ENCODE measurements around the gene MAP3K9.

The MAP3K9 gene

GRCh38 chr14:70822530-70823185 lies 13.3 kb upstream of the MAP3K9 start:
- DNase-seq (ENCODE audit: extremely low spot score, insufficient read length, low read depth): no peak
- peak; percentile 29 for FAIRE-seq

DNA sequence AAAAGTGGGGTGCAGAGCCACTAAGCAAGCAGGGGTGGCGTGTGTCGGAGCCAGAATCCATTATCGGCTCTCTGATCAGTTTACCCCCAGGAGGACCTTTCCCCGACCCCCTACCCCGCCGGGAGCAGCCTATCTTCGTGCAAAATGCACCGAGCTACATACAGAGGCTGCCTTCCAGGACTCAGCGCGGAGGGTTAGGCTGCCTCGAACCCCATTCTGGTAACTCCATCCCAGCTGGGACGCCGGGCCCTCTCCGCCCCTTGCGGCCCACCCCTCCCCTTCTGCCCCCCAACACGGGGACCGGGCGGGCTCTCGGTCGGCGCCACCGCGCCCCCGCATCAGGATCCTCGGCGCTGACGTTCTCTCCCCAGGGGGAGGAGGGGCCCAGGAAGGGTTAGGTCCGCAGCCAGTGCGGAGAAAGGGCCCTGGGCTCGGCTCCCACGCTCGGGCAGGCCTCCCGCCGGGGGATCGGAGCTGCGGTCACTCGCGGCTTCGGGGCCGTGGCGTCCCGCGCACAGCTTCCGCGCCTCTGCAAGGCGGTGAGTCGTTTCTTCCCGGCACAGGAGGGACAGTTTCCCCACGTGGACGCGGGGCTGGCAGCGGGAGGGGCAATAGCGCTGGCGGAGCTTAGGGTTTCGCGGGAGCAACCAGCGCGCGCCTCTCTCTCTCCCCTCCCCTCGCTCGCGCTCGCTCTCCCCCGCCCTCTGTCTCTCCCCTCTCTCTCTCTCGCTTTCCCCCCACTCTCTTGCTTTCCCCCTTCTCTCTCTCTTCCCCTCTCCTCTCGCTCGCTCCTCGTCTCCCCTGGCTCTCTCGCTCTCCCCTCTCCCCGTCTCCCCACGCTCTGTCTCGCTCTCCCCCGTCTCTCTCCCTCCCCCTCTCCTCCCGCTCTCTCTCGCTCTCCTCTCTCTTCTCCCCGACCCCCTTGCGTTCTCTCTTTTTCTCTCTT lies 12.5 kb upstream of the MAP3K9 start:
- FAIRE-seq (peak; percentile 47), DNase-seq (ENCODE audit: extremely low spot score, insufficient read length, low read depth) (no peak)

- DNase-seq (ENCODE audit: extremely low spot score, insufficient read length, low read depth): no peak
- FAIRE-seq: no peak
Measured at GRCh38 chr14:70816525-70816924, 7.2 kb upstream of the MAP3K9 start.

DNA sequence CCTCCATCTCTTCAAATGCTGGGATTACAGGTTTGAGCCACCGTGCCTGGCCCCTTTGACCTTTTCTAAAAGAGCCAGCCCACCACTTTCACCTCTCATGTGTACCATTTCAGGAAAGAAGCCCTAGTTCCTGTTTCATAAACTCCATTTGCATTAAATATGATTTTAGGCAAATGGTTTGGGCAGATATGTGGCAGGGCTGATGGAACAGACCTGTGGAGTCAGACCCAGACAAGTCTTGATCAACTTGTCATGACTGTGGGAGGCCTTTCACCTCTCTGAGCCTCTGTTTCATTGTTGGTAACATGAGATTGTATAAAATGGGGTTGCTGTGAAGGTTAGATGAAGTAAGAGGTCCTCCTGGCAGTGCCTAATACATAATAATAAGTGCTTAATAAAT lies 5.2 kb upstream of the MAP3K9 start:
- DNase-seq (ENCODE audit: extremely low spot score, insufficient read length, low read depth) (no peak), FAIRE-seq (peak; percentile 78)

GRCh38 chr14:70812124-70812818 lies 3.0 kb upstream of the MAP3K9 start:
- no peak for FAIRE-seq
- DNase-seq (ENCODE audit: extremely low spot score, insufficient read length, low read depth): no peak

DNA sequence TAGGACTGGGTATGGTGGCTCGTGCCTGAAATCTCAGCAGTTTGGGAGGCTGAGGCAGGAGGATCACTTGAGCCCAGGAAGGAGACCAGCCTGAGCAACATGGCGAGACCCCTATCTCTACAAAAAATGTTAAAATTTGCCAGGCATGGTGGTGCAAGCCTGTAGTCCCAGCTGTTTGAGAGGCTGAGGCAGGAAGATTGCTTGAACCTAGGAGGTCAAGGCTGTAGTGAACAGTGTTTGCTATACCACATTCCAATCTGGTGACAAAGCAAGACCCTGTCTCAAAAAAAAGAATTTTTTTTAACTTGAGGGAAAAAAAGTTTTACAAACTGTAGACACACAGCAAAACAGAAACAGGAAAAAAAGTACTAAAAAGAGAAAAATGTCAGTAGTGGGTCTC lies 2.3 kb upstream of the MAP3K9 start:
- no peak for DNase-seq (ENCODE audit: extremely low spot score, insufficient read length, low read depth)
- no peak for FAIRE-seq

GRCh38 chr14:70811050-70811449 lies 1.7 kb upstream of the MAP3K9 start:
- DNase-seq (ENCODE audit: extremely low spot score, insufficient read length, low read depth): no peak
- no peak for FAIRE-seq

DNA sequence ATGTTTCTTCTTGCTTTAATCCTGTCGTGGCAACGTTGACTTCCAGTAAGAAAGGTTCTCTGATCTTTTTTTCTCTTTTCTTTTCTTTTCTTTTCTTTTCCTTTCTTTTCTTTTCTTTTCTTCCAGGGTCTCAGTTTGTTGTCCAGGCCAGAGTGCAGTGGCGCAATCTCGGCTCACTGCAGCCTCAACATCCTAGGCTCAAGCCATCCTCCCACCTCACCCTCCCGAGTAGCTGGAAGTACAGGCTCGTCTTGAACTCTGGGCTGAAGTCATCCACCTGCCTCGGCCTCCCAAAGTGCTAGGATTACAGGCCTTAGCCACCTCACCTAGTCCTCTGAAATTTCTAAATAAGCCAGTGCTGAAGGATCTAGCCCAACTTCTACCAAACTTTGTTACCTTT lies 1.3 kb upstream of the MAP3K9 start:
- FAIRE-seq: no peak
- no peak for DNase-seq (ENCODE audit: extremely low spot score, insufficient read length, low read depth)

DNA sequence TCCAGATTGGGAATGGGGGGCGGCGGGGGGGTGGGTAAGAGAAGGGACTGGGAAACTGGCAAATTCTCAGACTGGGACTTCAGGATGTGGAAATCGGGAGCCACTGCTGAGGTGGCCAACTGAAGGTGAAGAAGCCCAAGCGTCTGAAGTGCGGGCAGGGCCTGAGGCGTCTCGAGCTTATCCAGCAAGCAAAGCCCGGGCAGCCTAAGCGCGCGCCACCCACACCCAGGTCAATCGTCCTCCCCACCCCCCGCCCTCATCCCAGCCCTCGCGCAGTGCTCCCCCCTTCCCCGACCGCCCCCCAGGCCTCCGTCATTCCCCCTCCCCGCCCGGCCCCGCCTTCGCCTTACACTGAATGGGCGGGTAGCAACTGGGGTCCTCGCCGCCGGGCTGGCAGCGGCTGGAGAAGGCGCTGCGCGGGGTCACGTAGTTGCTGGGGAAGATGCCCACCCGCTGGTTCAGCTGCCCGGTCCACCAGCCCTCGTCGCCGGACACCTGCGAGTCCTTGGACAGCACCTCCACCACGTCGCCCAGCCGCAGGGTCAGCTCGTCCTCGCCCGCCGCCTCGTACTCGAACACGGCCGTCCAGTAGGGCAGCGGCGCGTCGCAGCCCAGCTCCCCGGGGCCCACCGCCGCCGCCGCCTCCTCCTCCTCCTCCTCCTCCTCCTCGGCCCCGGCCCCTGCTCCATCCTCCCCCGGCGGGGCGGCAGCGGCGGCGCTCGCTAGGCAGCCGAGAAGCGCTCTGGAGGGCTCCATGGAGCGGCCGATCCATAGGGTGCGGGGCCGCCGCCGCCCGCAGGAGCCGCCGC lies 693 bp downstream of the MAP3K9 start:
- FAIRE-seq (no peak), DNase-seq (ENCODE audit: extremely low spot score, insufficient read length, low read depth) (no peak)

GRCh38 chr14:70807898-70808415 lies 1.4 kb downstream of the MAP3K9 start:
- DNase-seq (ENCODE audit: extremely low spot score, insufficient read length, low read depth) (no peak), FAIRE-seq (peak; percentile 86)

DNA sequence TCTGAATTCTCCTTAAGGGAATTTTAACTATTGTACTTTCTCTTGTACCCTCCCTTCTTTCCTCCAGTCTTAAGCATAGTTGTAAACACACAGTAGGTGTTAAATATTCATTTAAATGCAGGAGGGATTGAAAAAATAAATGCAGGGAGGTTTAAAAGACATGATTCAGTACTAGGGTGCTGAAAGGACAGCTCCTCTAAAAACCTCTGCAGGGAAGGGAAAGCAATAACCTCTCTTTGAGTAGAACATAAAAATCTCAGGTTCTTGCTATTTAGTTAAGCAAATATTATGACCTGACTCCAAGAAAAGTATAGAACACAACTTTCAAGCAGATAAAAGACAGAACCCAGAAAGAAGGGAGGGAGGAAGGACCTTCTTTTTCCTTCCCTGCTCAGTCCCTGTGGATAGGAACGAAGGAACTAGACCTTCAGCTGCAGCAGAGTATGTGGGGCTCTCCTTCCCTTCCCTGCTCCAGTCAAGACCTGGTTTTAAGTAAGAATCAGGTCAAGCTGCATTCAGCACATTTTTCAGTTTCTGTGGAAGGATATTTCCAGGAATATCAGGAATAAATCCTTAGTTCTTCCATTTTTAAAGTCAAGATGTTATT lies 4.7 kb downstream of the MAP3K9 start:
- FAIRE-seq (no peak), DNase-seq (ENCODE audit: extremely low spot score, insufficient read length, low read depth) (no peak)

GRCh38 chr14:70803321-70804310 lies 5.7 kb downstream of the MAP3K9 start:
- DNase-seq (ENCODE audit: extremely low spot score, insufficient read length, low read depth) (no peak), FAIRE-seq (peak; percentile 82)

- FAIRE-seq (no peak), DNase-seq (ENCODE audit: extremely low spot score, insufficient read length, low read depth) (no peak)
Measured at GRCh38 chr14:70802379-70802778, 6.9 kb downstream of the MAP3K9 start.

DNA sequence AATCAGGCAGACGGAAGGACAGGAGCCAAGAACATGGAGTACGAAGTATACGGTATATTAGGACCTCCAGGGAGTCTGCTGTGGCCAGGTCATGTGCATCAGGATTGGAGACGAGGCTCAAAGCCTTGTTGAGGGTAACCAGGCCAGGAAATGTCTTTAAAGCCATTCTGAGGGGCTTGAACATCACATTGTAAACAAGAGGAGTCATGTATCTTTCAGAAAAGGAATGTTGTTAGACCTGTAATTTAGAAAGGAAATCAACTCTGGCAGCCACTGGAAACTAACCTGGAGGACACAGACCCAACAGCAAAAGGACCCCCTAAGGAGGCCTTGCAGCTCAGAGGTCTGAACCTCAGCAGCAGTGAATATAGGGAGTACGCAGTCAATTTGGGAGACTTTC lies 7.5 kb downstream of the MAP3K9 start:
- FAIRE-seq (no peak), DNase-seq (ENCODE audit: extremely low spot score, insufficient read length, low read depth) (no peak)

- DNase-seq (ENCODE audit: extremely low spot score, insufficient read length, low read depth) (no peak), FAIRE-seq (no peak)
Measured at GRCh38 chr14:70796551-70796950, 12.8 kb downstream of the MAP3K9 start.

GRCh38 chr14:70794294-70794693 lies 15.0 kb downstream of the MAP3K9 start:
- no peak for DNase-seq (ENCODE audit: extremely low spot score, insufficient read length, low read depth)
- FAIRE-seq: no peak

- FAIRE-seq: no peak
Measured at GRCh38 chr14:70793637-70794036, 15.7 kb downstream of the MAP3K9 start.

DNA sequence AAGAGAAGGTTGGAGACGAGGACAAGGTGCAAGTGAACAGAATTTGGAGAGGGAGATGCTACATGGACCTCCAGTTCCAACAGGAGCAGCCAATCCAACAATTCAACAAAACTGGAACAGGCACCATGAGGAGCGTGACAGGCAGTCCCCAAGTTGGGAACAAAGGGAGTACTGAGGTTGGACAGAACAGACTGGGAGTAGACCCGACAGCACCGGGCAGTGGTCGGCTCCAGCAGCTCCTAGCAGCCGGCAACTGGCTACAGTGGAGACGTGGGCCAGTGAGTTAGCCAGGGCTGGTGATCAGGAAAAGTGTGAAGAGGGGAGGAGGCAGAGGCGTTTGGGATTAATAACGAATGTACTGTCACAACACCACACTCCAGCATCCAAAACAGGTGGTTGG lies 16.4 kb downstream of the MAP3K9 start:
- FAIRE-seq (no peak), DNase-seq (ENCODE audit: extremely low spot score, insufficient read length, low read depth) (no peak)

More at GRCh38 chr14:70793637-70794036, 15.7 kb downstream of the MAP3K9 start:
- DNase-seq (ENCODE audit: extremely low spot score, insufficient read length, low read depth): no peak

Measured in GM18507 (cell line).